SU-DHL-6 (cell line): ENCODE measurements around the gene SUCLG1.

Experiments used
- H2AFZ ChIP-seq: fragments of 200-600 bp; sonication (generic); 2 replicates; pipeline ENCODE4 v1.6.1; 2014; ENCODE audit warnings: low read depth, mild to moderate bottlenecking, moderate library complexity, mixed read lengths, antibody characterized with exemption, low read length; ENCODE audit not compliant: severe bottlenecking
- H3F3A ChIP-seq: fragments of 200-600 bp; shearing (Covaris generic); 2 replicates; pipeline ENCODE4 v1.6.0; 2016; ENCODE audit warnings: antibody characterized with exemption, mild to moderate bottlenecking; ENCODE audit not compliant: insufficient read depth
- H3K27ac ChIP-seq: fragments of 200-600 bp; sonication (generic); 2 replicates; pipeline ENCODE4 v1.5.1; 2016; ENCODE audit warnings: low read depth, mild to moderate bottlenecking, low read length, moderate library complexity, mixed read lengths
- H3K27me3 ChIP-seq: fragments of 200-600 bp; sonication (generic), shearing (Covaris generic); 2 replicates; pipeline ENCODE4 v1.6.0; 2014; ENCODE audit warnings: mild to moderate bottlenecking, low read length
- H3K36me3 ChIP-seq: fragments of 200-600 bp; sonication (generic); 2 replicates; pipeline ENCODE4 v1.6.1; 2014; ENCODE audit warnings: mild to moderate bottlenecking, low read length, mixed read lengths
- H3K4me2 ChIP-seq: fragments of 300-600, 200-600 bp; shearing (Covaris generic), sonication (generic); 2 replicates; pipeline ENCODE4 v1.6.0; 2014; ENCODE audit warnings: low read length, low read depth, mild to moderate bottlenecking; ENCODE audit not compliant: poor library complexity, severe bottlenecking
- H3K4me3 ChIP-seq: fragments of 200-600 bp; sonication (generic); 2 replicates; pipeline ENCODE4 v1.5.1; 2014; ENCODE audit warnings: antibody characterized with exemption, low read length, mild to moderate bottlenecking, mixed read lengths; ENCODE audit not compliant: insufficient read depth, poor library complexity, severe bottlenecking
- H3K79me2 ChIP-seq: fragments of 200-600 bp; sonication (generic); 2 replicates; pipeline ENCODE4 v1.6.1; 2014; ENCODE audit warnings: mild to moderate bottlenecking, low read length, moderate library complexity; ENCODE audit not compliant: insufficient read depth
- H3K9ac ChIP-seq: fragments of 200-600 bp; sonication (generic); 2 replicates; pipeline ENCODE4 v1.7.0; 2014; ENCODE audit warnings: mild to moderate bottlenecking, low read length
- H3K9me2 ChIP-seq: fragments of 200-600 bp; sonication (generic); replicated peaks from 2 replicates; pipeline ENCODE4 v1.6.1; 2014; ENCODE audit warnings: low read length; ENCODE audit not compliant: insufficient read depth
- H3K9me3 ChIP-seq: fragments of 200-600 bp; sonication (generic); 2 replicates; pipeline ENCODE4 v1.6.1; 2014; ENCODE audit warnings: low read length, mixed read lengths; ENCODE audit not compliant: insufficient read depth
- H4K20me1 ChIP-seq: fragments of 200-600 bp; sonication (generic); 2 replicates; pipeline ENCODE4 v1.6.1; 2014; ENCODE audit warnings: low read depth, mild to moderate bottlenecking, antibody characterized with exemption, low read length, moderate library complexity, mixed read lengths
- EZH2phosphoT487 ChIP-seq: fragments of 200-600 bp; sonication (generic), shearing (Covaris generic); conservative IDR thresholded peaks from 2 replicates; pipeline ENCODE4 v1.6.1; 2018; ENCODE audit warnings: mild to moderate bottlenecking, antibody characterized with exemption, low read length, moderate library complexity, mixed read lengths
- TF ChIP-seq, protein P1 (sequence below): fragments of 200-600 bp; sonication (generic); IDR thresholded peaks from one replicate; pipeline ENCODE4 v1.5.1; 2017; ENCODE audit warnings: antibody characterized with exemption, mild to moderate bottlenecking, low read length, moderate library complexity; ENCODE audit not compliant: insufficient read depth, poor library complexity, severe bottlenecking

SUCLG1 gene

DNA sequence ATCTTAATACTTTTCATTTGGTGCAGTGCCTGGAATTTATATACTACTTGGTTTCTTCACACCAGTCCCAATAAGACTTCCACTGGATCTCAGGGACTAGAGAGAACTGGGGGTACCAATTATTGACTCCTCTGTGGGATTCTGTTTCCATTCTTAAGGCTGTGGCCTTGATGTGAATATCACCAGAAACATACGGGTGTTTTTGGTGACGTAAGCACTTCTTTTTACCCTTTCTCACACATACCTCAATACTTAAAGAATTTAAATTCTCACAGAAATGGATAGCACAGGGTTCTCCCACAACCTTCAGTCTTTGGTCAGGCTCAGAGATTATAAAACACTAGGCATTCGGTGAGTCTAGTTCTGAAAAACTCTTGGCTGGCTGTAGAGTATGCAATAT is 84.1 kb downstream of the SUCLG1 start:
- Histone ChIP-seq H3F3A (no peaks in the 10 kb centered on the region), H3K9me2 (no peaks in the 10 kb centered on the region), H3K27ac (no peak overlapping the region), H3K4me2 (no peak overlapping the region), H3K79me2 (no peaks in the 10 kb centered on the region), H3K9ac (no peak overlapping the region), H3K4me3 (no peak overlapping the region), H3K27me3 (no peaks in the 10 kb centered on the region), H3K36me3 (no peaks in the 10 kb centered on the region), H3K9me3 (no peaks in the 10 kb centered on the region), H2AFZ (no peak overlapping the region), H4K20me1 (no peaks in the 10 kb centered on the region)
- TF ChIP-seq EZH2phosphoT487: no peak
- TF ChIP-seq, protein P1, sequence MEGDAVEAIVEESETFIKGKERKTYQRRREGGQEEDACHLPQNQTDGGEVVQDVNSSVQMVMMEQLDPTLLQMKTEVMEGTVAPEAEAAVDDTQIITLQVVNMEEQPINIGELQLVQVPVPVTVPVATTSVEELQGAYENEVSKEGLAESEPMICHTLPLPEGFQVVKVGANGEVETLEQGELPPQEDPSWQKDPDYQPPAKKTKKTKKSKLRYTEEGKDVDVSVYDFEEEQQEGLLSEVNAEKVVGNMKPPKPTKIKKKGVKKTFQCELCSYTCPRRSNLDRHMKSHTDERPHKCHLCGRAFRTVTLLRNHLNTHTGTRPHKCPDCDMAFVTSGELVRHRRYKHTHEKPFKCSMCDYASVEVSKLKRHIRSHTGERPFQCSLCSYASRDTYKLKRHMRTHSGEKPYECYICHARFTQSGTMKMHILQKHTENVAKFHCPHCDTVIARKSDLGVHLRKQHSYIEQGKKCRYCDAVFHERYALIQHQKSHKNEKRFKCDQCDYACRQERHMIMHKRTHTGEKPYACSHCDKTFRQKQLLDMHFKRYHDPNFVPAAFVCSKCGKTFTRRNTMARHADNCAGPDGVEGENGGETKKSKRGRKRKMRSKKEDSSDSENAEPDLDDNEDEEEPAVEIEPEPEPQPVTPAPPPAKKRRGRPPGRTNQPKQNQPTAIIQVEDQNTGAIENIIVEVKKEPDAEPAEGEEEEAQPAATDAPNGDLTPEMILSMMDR: no peak

DNA sequence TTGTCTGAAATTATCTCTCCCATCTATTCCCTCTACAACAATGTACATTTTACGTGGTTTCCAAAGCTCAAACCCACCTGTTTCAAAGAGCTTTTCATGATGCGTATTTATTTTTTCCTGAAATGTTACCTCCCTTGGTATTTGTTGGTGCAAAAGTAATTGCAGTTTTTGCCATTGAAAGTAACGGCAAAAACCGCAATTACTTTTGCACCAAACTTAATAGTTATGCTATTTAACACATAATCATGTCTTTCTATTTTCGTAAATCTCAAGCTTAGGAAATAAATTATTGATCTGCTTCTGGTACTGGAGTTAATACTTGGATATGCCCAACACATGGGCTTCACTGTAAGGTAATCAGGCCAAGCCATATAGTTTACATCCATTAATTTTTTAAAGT is 85.2 kb downstream of the SUCLG1 start:
- Histone ChIP-seq H2AFZ (no peak overlapping the region), H3K4me2 (no peak overlapping the region), H3K27ac (no peak overlapping the region), H3K4me3 (no peak overlapping the region), H3K79me2 (no peaks in the 10 kb centered on the region), H3F3A (no peaks in the 10 kb centered on the region), H3K9me2 (no peaks in the 10 kb centered on the region), H3K36me3 (no peaks in the 10 kb centered on the region), H4K20me1 (no peaks in the 10 kb centered on the region), H3K9me3 (no peaks in the 10 kb centered on the region), H3K27me3 (no peaks in the 10 kb centered on the region), H3K9ac (no peak overlapping the region)
- TF ChIP-seq EZH2phosphoT487: no peak
- TF ChIP-seq, protein P1: no peak
